DMS153 treated with DMSO at 0.1 percent for 48 hours (cell line): Measurements from ENCODE around the gene HAUS1.
"Not testable (repeated sequence)": the region's sequence is repeated elsewhere in the genome, so short reads cannot be mapped to it uniquely, and the experiment has no call there.

Experiments used
- DNase-seq: peaks from one replicate; lab custom pipeline; 2025; ENCODE audit not compliant: unreplicated experiment; lab: John Stamatoyannopoulos, UW

Gene HAUS1

DNA sequence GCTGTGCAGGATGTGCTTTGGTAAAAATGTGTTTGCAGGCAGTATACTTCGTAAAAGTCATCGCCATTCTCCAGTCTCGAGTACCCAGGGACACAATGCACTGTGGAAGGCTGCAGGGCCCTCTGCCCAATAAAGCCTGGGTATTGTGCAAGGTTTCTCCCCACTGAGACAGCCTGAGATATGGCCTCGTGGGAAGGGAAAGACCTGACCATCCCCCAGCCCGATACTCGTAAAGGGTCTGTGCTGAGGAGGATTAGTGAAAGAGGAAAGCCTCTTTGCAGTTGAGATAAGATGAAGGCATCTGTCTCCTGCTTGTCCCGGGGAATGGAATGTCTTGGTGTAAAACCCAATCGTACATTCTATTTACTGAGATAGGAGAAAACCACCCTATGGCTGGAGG lies 15.7 kb upstream of the HAUS1 start:
- DNase-seq, result not testable (repeated sequence)

- no peak for DNase-seq
These were observed 8.7 kb upstream of the HAUS1 start for GRCh38 chr18:46095532-46095931.

DNA sequence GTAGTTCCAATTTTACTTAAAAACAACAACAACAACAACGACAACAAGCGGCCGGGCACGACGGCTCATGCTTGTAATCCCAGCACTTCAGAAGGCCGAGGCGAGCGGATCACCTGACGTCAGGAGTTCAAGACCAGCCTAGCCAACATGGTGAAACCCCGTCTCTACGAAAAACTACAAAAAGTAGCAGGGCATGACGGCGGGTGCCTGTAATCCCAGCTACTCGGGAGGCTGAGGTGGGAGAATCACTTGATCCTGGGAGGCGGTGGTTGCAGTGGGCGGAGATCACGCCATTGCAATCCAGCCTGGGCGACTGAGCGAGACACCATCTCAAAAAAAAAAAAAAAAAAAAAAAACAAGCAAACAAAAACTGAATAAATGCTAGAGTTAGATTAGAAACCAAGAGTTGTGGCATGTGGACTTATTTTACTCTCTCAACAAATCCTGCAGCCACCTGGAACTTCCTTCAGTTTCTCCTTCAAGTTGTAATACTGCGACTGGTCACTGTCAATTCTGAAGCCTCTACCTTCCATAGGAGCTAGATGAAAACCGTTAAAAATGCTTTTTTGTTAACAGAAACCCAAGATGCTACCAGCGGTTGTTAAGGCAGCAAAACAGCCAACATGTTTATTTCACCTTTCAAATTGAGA lies 7.4 kb upstream of the HAUS1 start:
- DNase-seq, result no peak

DNA sequence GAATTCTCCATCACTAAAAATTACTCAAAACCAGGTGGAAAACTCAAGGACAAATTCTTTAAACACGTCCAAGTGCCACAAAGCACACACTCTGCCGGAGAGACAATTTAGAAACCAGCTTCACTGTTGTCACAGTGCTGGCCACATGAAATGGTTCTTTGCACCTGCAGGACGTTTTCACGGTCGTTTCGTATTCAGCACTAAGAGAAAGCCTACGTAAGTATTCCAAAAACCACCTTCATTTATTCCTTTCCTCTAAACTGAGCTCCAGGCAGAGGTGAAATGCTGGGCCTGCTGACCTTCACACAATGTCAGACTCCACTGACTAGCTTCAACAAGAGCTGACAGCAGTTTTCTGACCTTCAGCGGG lies 6.8 kb upstream of the HAUS1 start:
- DNase-seq, result no peak

DNA sequence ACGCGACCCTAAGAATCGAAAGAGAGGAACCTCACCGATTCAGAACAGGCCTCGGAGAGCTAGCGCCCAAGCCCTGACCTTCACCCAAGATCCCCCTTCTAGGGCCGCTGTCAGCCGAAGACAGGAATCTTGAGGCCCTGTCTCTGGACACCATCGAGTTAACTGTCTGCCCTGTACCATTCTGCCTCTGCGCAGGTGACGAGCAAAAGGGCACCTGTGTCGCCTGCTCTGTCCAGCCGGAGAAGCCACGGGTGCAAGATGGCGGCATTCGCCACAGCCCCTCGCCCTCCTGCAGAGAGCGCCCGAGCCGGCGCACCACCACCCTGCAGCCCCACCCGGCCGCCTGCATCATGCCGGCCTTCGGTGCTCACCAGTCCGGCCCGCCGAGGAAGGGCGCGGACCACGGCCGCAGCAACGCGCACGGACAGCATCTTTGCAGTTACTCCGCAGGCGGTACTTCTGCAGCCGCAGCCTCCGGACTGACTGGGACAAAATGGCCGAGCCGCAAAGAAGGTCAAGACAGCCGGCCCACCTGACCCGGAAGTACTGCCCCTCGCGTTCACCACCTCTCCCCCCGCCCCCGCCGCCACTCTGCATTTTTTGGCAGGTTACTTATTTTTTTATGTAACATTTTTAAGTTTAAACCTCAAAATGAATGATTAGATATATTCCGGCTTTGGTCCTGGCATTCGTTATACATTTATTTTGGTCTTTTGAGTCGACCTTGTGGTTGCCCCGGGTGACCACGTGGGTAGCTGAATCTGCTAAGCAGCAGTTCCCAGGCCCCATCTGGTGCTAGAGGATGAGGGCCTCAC lies 6.2 kb upstream of the HAUS1 start, which contains the start of gene ATP5F1A:
ATP5F1A (minus strand) TSS at position 496 of the 815 bp plus-strand sequence; CDS start at position 431, 65 bp downstream.
- DNase-seq, result peak; percentile 51

DNA sequence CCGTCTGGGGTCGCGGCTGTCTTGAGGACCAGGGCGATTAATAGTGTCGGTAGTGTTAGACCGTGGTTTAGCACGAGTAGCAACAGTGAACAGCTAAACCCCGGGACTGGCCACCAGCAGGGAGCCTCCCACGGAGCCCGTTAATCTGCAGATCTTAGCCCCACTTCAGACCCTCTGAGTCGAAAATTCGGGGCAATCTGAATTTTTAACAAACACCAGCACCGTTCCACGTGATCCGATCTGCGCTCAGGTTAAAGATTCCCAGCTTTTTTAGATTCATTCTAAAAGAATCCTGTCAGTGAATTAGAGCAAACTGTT lies 5.6 kb upstream of the HAUS1 start:
- DNase-seq, result no peak

GRCh38 chr18:46099463-46099862 lies 4.7 kb upstream of the HAUS1 start:
- DNase-seq, result no peak

- DNase-seq, result no peak
These were observed 5.2 kb downstream of the HAUS1 start for GRCh38 chr18:46109386-46109785.

DNA sequence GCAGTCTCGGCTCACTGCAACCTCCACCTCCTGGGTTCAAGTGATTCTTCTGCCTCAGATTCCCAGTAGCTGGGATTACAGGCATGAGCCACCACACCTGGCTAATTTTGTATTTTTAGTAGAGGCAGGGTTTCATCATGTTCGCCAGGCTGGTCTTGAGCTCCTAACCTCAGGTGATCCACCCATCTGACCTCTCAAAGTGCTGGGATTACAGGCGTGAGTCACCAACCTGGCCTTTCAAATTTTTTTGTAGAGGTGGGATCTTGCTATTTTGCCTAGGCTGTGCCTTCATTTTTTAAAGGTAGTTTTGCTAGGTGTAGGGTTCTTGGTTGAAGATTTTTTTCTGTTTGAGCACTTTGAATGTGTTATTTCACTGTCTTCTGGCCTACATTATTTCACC lies 6.2 kb downstream of the HAUS1 start:
- no peak for DNase-seq

GRCh38 chr18:46113751-46114150 lies 9.6 kb downstream of the HAUS1 start:
- no peak for DNase-seq

GRCh38 chr18:46126625-46127024 lies 22.4 kb downstream of the HAUS1 start:
- not testable (repeated sequence) for DNase-seq

DNA sequence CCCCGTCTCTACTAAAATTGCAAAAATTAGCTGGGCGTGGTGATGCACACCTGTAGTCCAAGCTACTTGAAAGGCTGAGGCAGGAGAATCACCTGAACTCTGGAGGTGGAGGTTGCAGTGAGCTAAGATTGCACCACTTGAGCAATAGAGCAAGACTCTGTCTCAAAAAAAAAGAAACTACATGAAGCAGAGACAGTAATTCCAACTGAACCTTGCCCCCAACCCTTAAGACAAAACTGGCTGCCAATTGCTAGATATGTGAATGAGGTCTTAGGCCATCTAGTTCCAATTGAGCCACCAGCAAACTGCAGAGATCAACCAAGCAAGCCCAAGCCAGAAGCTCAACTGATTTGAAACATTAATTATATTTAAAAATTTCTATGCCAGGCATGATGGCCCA lies 25.9 kb downstream of the HAUS1 start:
- no peak for DNase-seq

GRCh38 chr18:46130549-46130948 lies 26.4 kb downstream of the HAUS1 start:
- not testable (repeated sequence) for DNase-seq

- no peak for DNase-seq
These were observed 29.3 kb downstream of the HAUS1 start for GRCh38 chr18:46133534-46133933.

- DNase-seq, result no peak
These were observed 30.9 kb downstream of the HAUS1 start for GRCh38 chr18:46134920-46135675.

DNA sequence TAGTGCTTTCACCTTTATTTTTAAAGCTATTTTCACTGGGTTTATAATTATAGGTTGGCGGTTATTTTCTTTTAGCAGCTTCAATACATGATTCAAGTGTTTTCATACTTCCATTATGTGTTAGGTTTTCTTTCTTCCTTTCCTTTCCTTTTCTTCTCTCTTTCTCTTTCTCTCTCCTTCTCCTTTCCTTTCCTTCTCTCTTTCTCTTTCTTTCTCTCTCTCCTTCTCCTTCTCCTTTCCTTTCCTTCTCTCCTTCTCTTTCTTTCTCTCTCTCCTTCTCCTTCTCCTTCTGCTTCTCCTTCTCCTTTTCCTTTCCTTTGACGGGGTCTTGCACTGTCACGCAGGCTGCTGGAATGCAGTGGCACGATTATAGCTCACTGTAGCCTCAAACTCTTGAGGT lies 36.0 kb downstream of the HAUS1 start:
- DNase-seq, result no peak

- no peak for DNase-seq
These were observed 37.0 kb downstream of the HAUS1 start for GRCh38 chr18:46141199-46141598.

- DNase-seq, result peak; percentile 34
These were observed 44.6 kb downstream of the HAUS1 start for GRCh38 chr18:46148810-46149209.

DNA sequence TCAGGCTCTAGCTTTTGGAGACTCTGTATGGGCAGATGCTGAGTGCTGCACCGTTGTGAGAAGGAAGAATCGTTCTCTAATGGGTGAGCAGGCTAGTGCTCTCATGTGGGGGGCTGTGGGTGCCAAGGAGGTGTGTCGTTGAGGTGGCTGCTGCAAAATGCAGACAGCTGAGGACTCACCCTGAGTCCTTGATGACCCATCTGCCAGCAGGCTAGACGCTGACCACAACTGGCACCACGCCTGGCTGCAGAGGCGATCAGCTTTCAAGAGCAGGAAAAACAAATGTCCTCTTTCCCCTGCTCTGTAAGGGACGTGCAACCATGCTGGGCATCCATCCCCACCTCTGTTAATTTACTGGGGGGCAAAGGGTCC lies 48.2 kb downstream of the HAUS1 start:
- DNase-seq, result no peak

DNA sequence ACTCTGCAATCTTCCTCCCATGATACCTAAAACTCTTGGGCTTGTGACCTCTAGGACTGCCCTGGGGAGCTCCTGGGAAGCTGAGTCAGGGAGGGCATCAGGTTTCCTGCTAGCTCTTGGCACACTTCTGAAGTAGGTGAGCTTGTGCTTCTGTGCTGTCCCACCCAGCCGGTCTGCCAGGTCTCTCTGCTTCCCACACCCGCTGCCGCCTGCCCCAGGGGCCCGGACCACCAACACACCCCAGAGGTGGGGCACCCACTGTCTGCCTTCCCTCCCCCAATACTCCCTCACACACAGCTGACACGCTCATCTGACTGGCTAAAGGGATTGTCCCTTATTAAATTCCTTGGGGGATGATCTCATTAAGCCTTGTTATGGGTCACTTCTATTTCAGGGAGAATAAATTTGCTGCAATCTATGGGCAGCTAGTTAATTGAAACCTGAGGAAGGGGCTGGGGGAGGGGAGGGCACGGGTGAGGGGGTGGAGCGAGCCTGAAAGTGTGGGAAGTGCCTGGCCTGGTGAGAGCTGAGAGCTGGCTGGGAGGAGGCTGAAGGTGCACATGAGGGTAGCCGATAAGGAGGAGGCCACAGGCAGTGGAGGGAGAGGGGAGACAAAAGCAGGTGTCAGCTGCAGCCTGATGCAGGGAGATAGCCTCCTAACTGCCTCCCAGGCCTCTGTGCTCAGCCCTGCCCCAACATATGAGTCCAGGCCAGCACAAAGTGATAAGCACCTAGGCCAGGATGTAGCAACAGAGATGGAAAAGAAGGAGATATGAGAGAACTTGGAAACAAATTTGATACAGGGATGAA lies 48.8 kb downstream of the HAUS1 start:
- no peak for DNase-seq

DNA sequence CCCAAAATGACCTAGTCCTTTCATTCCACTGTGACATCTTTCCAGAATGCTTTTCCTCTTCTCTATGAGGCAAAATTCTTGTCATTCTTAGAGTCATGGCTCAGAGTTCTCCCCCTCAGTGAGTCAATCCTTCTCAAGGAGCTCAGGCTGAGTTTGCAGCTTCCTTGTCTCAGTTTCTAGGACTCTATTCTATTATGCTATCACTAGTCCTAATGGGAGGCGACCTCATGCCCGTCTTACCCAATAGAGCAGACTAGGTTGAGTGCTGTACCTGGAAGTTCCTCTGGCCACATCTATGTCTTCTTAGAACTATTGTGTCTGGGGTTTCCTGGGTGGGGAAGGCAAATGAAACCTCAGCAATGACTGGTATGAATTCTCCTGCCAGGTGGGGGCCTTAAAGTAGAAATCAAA lies 51.5 kb downstream of the HAUS1 start:
- DNase-seq, result no peak
